CD1c-positive myeloid dendritic cell (primary cell): ENCODE results near the gene RNU6-9.

Experiments used
- DNase-seq: peaks from one replicate; pipeline ENCODE4 v3.0.0-alpha.2; 2016; ENCODE audit errors: extremely low spot score

RNU6-9 gene

GRCh38 chr19:897442-898039 is 4.3 kb downstream of the RNU6-9 start:
- DNase-seq, result no peak

- no peak for DNase-seq
These were observed 5.4 kb downstream of the RNU6-9 start for GRCh38 chr19:898663-899062.

GRCh38 chr19:899336-900042 is 6.2 kb downstream of the RNU6-9 start:
- no peak for DNase-seq

- DNase-seq, result no peak
These were observed 6.7 kb downstream of the RNU6-9 start for GRCh38 chr19:900043-900301.

GRCh38 chr19:900302-901111 is 7.2 kb downstream of the RNU6-9 start:
- no peak for DNase-seq

GRCh38 chr19:901216-902092 is 8.2 kb downstream of the RNU6-9 start:
- DNase-seq, result no peak

- DNase-seq, result no peak
These were observed 8.7 kb downstream of the RNU6-9 start for GRCh38 chr19:902093-902370.

- no peak for DNase-seq
These were observed 9.4 kb downstream of the RNU6-9 start for GRCh38 chr19:902446-903226.

- DNase-seq, result no peak
These were observed 10.0 kb downstream of the RNU6-9 start for GRCh38 chr19:903266-903797.

GRCh38 chr19:904545-904944 is 11.3 kb downstream of the RNU6-9 start:
- DNase-seq, result no peak

GRCh38 chr19:906480-906879 is 13.2 kb downstream of the RNU6-9 start:
- DNase-seq, result no peak

GRCh38 chr19:907183-907853 is 14.0 kb downstream of the RNU6-9 start:
- DNase-seq, result peak; percentile 56

GRCh38 chr19:911197-912033 is 18.1 kb downstream of the RNU6-9 start:
- DNase-seq, result no peak

GRCh38 chr19:912181-913079 is 19.1 kb downstream of the RNU6-9 start:
- no peak for DNase-seq

- peak; percentile 90 for DNase-seq
These were observed 19.9 kb downstream of the RNU6-9 start, which contains the start of gene R3HDM4 for GRCh38 chr19:913080-913748. Gene R3HDM4 (minus strand): TSS chr19:913219. CDS start chr19:913157, 62 bp downstream.

GRCh38 chr19:916645-917322 is 23.5 kb downstream of the RNU6-9 start:
- DNase-seq, result peak; percentile 13

- DNase-seq, result peak; percentile 52
These were observed 24.3 kb downstream of the RNU6-9 start, which contains the start of gene KISS1R for GRCh38 chr19:917323-918151. Gene KISS1R (plus strand): TSS chr19:917333. CDS start chr19:917503, 170 bp downstream.
